HG02938 (cell line): ENCODE results near the gene SYVN1.
"Not testable (repeated sequence)": the region's sequence is repeated elsewhere in the genome, so short reads cannot be mapped to it uniquely, and the experiment has no call there.

Source experiments
- ATAC-seq: cut with Tn5 transposase; IDR thresholded peaks from one replicate; pipeline ENCODE4 v1.9.1; 2021; ENCODE audit warnings: mild to moderate bottlenecking, moderate library complexity; ENCODE audit not compliant: unreplicated experiment

Gene SYVN1

GRCh38 chr11:65151331-65151899 lies 17.1 kb upstream of the SYVN1 start:
- no peak for ATAC-seq

- no peak for ATAC-seq
These were observed 16.4 kb upstream of the SYVN1 start for GRCh38 chr11:65150509-65151299.

- ATAC-seq = not testable (repeated sequence)
These were observed 15.8 kb upstream of the SYVN1 start for GRCh38 chr11:65150131-65150508.

- ATAC-seq = no peak
These were observed 14.3 kb upstream of the SYVN1 start for GRCh38 chr11:65148657-65149056.

GRCh38 chr11:65147352-65148075 lies 13.2 kb upstream of the SYVN1 start:
- ATAC-seq = no peak

- ATAC-seq = no peak
These were observed 7.7 kb upstream of the SYVN1 start for GRCh38 chr11:65141896-65142494.

GRCh38 chr11:65136515-65137096 lies 2.3 kb upstream of the SYVN1 start:
- ATAC-seq = no peak

- no peak for ATAC-seq
These were observed 1.4 kb upstream of the SYVN1 start for GRCh38 chr11:65135633-65136145.

- ATAC-seq = peak; percentile 73
These were observed 773 bp upstream of the SYVN1 start for GRCh38 chr11:65134952-65135632.

- no peak for ATAC-seq
These were observed 595 bp downstream of the SYVN1 start for GRCh38 chr11:65133724-65134123.

- ATAC-seq = no peak
These were observed 1.2 kb downstream of the SYVN1 start for GRCh38 chr11:65132988-65133700.

- ATAC-seq = no peak
These were observed 1.9 kb downstream of the SYVN1 start for GRCh38 chr11:65132238-65132987.

GRCh38 chr11:65131895-65132237 lies 2.5 kb downstream of the SYVN1 start:
- ATAC-seq = no peak

GRCh38 chr11:65131417-65131776 lies 2.9 kb downstream of the SYVN1 start:
- ATAC-seq = no peak

- ATAC-seq = no peak
These were observed 3.5 kb downstream of the SYVN1 start for GRCh38 chr11:65130631-65131416.

GRCh38 chr11:65129649-65130441 lies 4.5 kb downstream of the SYVN1 start:
- no peak for ATAC-seq
